ENCODE measurements around the gene ZNF236. TPM values are rescaled to one million over a fixed set of nuclear protein-coding genes. Genes with fewer than 3 reads are reported as not detected.

The ZNF236 gene
- total RNA-seq, 1 donor from 2014 or later = 11.7 TPM

- intact Hi-C loops (cut with DNase I) = no loop called here
- DNase-seq = no peak
- ATAC-seq (ENCODE audit: poor library complexity) = no peak
These were observed 23.9 kb downstream of the ZNF236 start for GRCh38 chr18:76846217-76846616.

GRCh38 chr18:76847916-76848315, 25.6 kb downstream of the ZNF236 start:
- intact Hi-C loops (cut with DNase I) = no loop called here
- DNase-seq = no peak
- no peak for ATAC-seq (ENCODE audit: poor library complexity)

GRCh38 chr18:76850112-76850511, 27.8 kb downstream of the ZNF236 start:
- intact Hi-C loops (cut with DNase I) = no loop called here
- ATAC-seq (ENCODE audit: poor library complexity) (no peak), DNase-seq (no peak)

GRCh38 chr18:76855594-76855993, 33.2 kb downstream of the ZNF236 start:
- DNase-seq (no peak), ATAC-seq (ENCODE audit: poor library complexity) (no peak)
- intact Hi-C loops (cut with DNase I) = no loop called here

- intact Hi-C loops (cut with DNase I) = no loop called here
- ATAC-seq (ENCODE audit: poor library complexity) = no peak
- no peak for DNase-seq
These were observed 35.1 kb downstream of the ZNF236 start for GRCh38 chr18:76857476-76857875.

- DNase-seq (no peak), ATAC-seq (ENCODE audit: poor library complexity) (no peak)
- intact Hi-C loops (cut with DNase I) = no loop called here
These were observed 37.4 kb downstream of the ZNF236 start for GRCh38 chr18:76859474-76860339.

- DNase-seq (no peak), ATAC-seq (ENCODE audit: poor library complexity) (no peak)
- intact Hi-C loops (cut with DNase I) = no loop called here
These were observed 38.1 kb downstream of the ZNF236 start for GRCh38 chr18:76860411-76860810.

- intact Hi-C loops (cut with DNase I) = no loop called here
- ATAC-seq (ENCODE audit: poor library complexity) = no peak
- DNase-seq = no peak
These were observed 44.3 kb downstream of the ZNF236 start for GRCh38 chr18:76866666-76867065.

- DNase-seq (no peak), ATAC-seq (ENCODE audit: poor library complexity) (no peak)
- intact Hi-C loops (cut with DNase I) = loop anchor here (10.0 kb wide), 1 partner anchor 69 kb away; no protein-coding TSS in a partner anchor
These were observed 51.0 kb downstream of the ZNF236 start for GRCh38 chr18:76873311-76873710.

- no peak for ATAC-seq (ENCODE audit: poor library complexity)
- intact Hi-C loops (cut with DNase I) = loop anchor here (10.0 kb wide), 1 partner anchor 69 kb away; no protein-coding TSS in a partner anchor
- no peak for DNase-seq
These were observed 51.4 kb downstream of the ZNF236 start for GRCh38 chr18:76873713-76874112.

- no peak for ATAC-seq (ENCODE audit: poor library complexity)
- DNase-seq = no peak
- intact Hi-C loops (cut with DNase I) = loop anchor here (10.0 kb wide), 1 partner anchor 70 kb away; no protein-coding TSS in a partner anchor
These were observed 52.5 kb downstream of the ZNF236 start for GRCh38 chr18:76874642-76875389.

- DNase-seq (no peak), ATAC-seq (ENCODE audit: poor library complexity) (no peak)
- intact Hi-C loops (cut with DNase I) = loop anchor here (10.0 kb wide), 1 partner anchor 71 kb away; no protein-coding TSS in a partner anchor
These were observed 53.3 kb downstream of the ZNF236 start for GRCh38 chr18:76875390-76876325.

GRCh38 chr18:76878426-76878825, 56.1 kb downstream of the ZNF236 start:
- ATAC-seq (ENCODE audit: poor library complexity) (no peak), DNase-seq (no peak)
- intact Hi-C loops (cut with DNase I) = loop anchor here (10.0 kb wide), 1 partner anchor 74 kb away; no protein-coding TSS in a partner anchor

GRCh38 chr18:76880026-76880425, 57.7 kb downstream of the ZNF236 start:
- intact Hi-C loops (cut with DNase I) = no loop called here
- no peak for DNase-seq
- no peak for ATAC-seq (ENCODE audit: poor library complexity)

- no peak for DNase-seq
- intact Hi-C loops (cut with DNase I) = no loop called here
- ATAC-seq (ENCODE audit: poor library complexity) = no peak
These were observed 59.4 kb downstream of the ZNF236 start for GRCh38 chr18:76881744-76882143.

- no peak for ATAC-seq (ENCODE audit: poor library complexity)
- DNase-seq = no peak
- intact Hi-C loops (cut with DNase I) = no loop called here
These were observed 59.8 kb downstream of the ZNF236 start for GRCh38 chr18:76882146-76882545.

- DNase-seq (peak; percentile 13), ATAC-seq (ENCODE audit: poor library complexity) (no peak)
- intact Hi-C loops (cut with DNase I) = no loop called here
These were observed 62.6 kb downstream of the ZNF236 start for GRCh38 chr18:76885001-76885400.

- intact Hi-C loops (cut with DNase I) = no loop called here
These were observed 63.8 kb downstream of the ZNF236 start for GRCh38 chr18:76886112-76886511.

More at GRCh38 chr18:76886112-76886511, 63.8 kb downstream of the ZNF236 start:
- DNase-seq (peak; percentile 12), ATAC-seq (ENCODE audit: poor library complexity) (no peak)

Measured in Right ventricle myocardium superior (tissue), 1 donor.